Measurements from ENCODE around the gene AK8.

Gene AK8

GRCh38 chr9:132826621-132827365, 51.3 kb downstream of the AK8 start:
- H3K4me3 ChIP-seq (ENCODE audit: low read length): no peak overlapping the region
- no peaks in the 10 kb centered on the region for H3K36me3 ChIP-seq (ENCODE audit: control insufficient read depth, insufficient read depth, low read length)
- H3K27me3 ChIP-seq (ENCODE audit: control insufficient read depth, insufficient read depth, low read length): no peaks in the 10 kb centered on the region
- H3K9me3 ChIP-seq (ENCODE audit: control insufficient read depth, low read length): no peaks in the 10 kb centered on the region
- no peaks in the 10 kb centered on the region for H3K4me1 ChIP-seq (ENCODE audit: control insufficient read depth, insufficient read depth, low read length)
- no peak overlapping the region for H3K9ac ChIP-seq (ENCODE audit: low read length)

GRCh38 chr9:132826131-132826530, 52.0 kb downstream of the AK8 start:
- no peaks in the 10 kb centered on the region for H3K9me3 ChIP-seq (ENCODE audit: control insufficient read depth, low read length)
- no peaks in the 10 kb centered on the region for H3K27me3 ChIP-seq (ENCODE audit: control insufficient read depth, insufficient read depth, low read length)
- no peak overlapping the region for H3K4me3 ChIP-seq (ENCODE audit: low read length)

DNA sequence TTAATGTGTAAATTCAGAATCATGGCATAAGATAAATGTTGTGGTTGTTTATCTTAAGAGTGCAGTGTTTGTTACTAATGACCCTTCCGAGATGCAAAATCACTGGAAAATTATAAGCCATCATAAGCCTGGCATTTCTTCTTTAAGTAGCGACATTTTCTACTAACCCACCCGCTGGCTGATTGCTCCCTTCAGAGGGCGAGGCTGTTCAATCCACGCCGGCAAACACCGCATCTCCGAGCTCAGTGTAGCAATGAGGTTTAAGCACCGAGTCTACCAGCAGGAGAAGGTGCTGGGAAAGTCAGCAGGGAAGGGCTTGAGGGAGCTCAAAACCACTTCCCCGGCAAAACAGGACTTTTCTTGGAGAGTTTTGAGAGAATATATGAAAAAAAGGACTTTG, 52.7 kb downstream of the AK8 start:
- Histone ChIP-seq H3K4me3 (ENCODE audit: low read length) (no peak overlapping the region), H3K9ac (ENCODE audit: low read length) (no peak overlapping the region), H3K27me3 (ENCODE audit: control insufficient read depth, insufficient read depth, low read length) (no peaks in the 10 kb centered on the region), H3K4me1 (ENCODE audit: control insufficient read depth, insufficient read depth, low read length) (no peaks in the 10 kb centered on the region), H3K9me3 (ENCODE audit: control insufficient read depth, low read length) (no peaks in the 10 kb centered on the region), H3K36me3 (ENCODE audit: control insufficient read depth, insufficient read depth, low read length) (no peaks in the 10 kb centered on the region)

More at GRCh38 chr9:132826131-132826530, 52.0 kb downstream of the AK8 start:
- Histone ChIP-seq H3K36me3 (ENCODE audit: control insufficient read depth, insufficient read depth, low read length) (no peaks in the 10 kb centered on the region), H3K4me1 (ENCODE audit: control insufficient read depth, insufficient read depth, low read length) (no peaks in the 10 kb centered on the region), H3K9ac (ENCODE audit: low read length) (no peak overlapping the region)

DNA sequence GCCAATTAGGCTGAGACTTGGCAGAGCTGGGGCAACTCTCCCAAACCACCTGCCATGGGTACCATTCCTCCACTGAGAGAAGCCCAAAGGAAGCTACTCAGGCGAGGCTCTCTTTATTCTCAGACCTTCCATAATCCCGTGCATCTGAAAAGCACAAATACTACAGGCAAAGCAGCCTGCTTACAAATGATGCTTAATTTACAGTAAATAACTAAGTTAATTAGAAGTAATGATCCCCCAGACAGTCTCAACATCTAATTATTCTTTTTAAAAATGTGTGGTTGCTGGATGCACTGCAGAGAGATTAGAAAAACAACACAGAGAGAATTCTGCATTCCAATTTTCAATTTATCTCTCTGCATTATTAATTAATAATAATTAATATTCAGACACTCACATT, 53.1 kb downstream of the AK8 start:
- Histone ChIP-seq H3K27me3 (ENCODE audit: control insufficient read depth, insufficient read depth, low read length) (no peaks in the 10 kb centered on the region), H3K4me3 (ENCODE audit: low read length) (no peak overlapping the region), H3K4me1 (ENCODE audit: control insufficient read depth, insufficient read depth, low read length) (no peaks in the 10 kb centered on the region), H3K9ac (ENCODE audit: low read length) (no peak overlapping the region), H3K9me3 (ENCODE audit: control insufficient read depth, low read length) (no peaks in the 10 kb centered on the region), H3K36me3 (ENCODE audit: control insufficient read depth, insufficient read depth, low read length) (no peaks in the 10 kb centered on the region)

GRCh38 chr9:132824151-132824550, 53.9 kb downstream of the AK8 start:
- Histone ChIP-seq H3K9me3 (ENCODE audit: control insufficient read depth, low read length) (no peaks in the 10 kb centered on the region), H3K9ac (ENCODE audit: low read length) (no peak overlapping the region), H3K36me3 (ENCODE audit: control insufficient read depth, insufficient read depth, low read length) (no peaks in the 10 kb centered on the region), H3K4me1 (ENCODE audit: control insufficient read depth, insufficient read depth, low read length) (no peaks in the 10 kb centered on the region), H3K4me3 (ENCODE audit: low read length) (no peak overlapping the region), H3K27me3 (ENCODE audit: control insufficient read depth, insufficient read depth, low read length) (no peaks in the 10 kb centered on the region)

- H3K4me3 ChIP-seq (ENCODE audit: low read length): no peak overlapping the region
- H3K4me1 ChIP-seq (ENCODE audit: control insufficient read depth, insufficient read depth, low read length): no peaks in the 10 kb centered on the region
- no peaks in the 10 kb centered on the region for H3K9me3 ChIP-seq (ENCODE audit: control insufficient read depth, low read length)
- no peaks in the 10 kb centered on the region for H3K27me3 ChIP-seq (ENCODE audit: control insufficient read depth, insufficient read depth, low read length)
- no peak overlapping the region for H3K9ac ChIP-seq (ENCODE audit: low read length)
- H3K36me3 ChIP-seq (ENCODE audit: control insufficient read depth, insufficient read depth, low read length): no peaks in the 10 kb centered on the region
These were observed 54.5 kb downstream of the AK8 start for GRCh38 chr9:132823370-132824145.

GRCh38 chr9:132820169-132820944, 57.7 kb downstream of the AK8 start:
- Histone ChIP-seq H3K4me1 (ENCODE audit: control insufficient read depth, insufficient read depth, low read length) (no peaks in the 10 kb centered on the region), H3K36me3 (ENCODE audit: control insufficient read depth, insufficient read depth, low read length) (no peaks in the 10 kb centered on the region), H3K4me3 (ENCODE audit: low read length) (no peak overlapping the region), H3K9me3 (ENCODE audit: control insufficient read depth, low read length) (no peaks in the 10 kb centered on the region), H3K27me3 (ENCODE audit: control insufficient read depth, insufficient read depth, low read length) (no peaks in the 10 kb centered on the region), H3K9ac (ENCODE audit: low read length) (no peak overlapping the region)

DNA sequence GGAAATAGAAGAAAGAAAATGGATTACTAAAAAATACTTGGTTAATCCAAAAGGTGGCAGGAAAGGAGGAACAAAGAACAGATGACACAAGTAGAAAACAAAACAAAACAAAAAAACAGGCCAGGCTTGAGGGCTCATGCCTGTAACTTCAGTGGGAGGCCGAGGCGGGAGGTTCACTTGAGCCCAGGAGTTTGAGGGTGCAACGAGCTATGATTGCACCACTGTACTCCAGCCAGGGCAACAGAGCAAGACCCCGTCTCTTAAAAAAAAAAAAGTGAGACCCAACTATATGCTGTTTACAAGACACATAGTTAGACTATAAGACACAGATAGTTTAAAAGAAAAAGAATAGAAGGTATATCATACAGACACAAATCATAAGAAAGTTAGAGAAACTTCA, 59.5 kb downstream of the AK8 start:
- no peaks in the 10 kb centered on the region for H3K9me3 ChIP-seq (ENCODE audit: control insufficient read depth, low read length)
- no peak overlapping the region for H3K4me3 ChIP-seq (ENCODE audit: low read length)
- no peaks in the 10 kb centered on the region for H3K27me3 ChIP-seq (ENCODE audit: control insufficient read depth, insufficient read depth, low read length)
- no peak overlapping the region for H3K9ac ChIP-seq (ENCODE audit: low read length)
- no peaks in the 10 kb centered on the region for H3K4me1 ChIP-seq (ENCODE audit: control insufficient read depth, insufficient read depth, low read length)
- H3K36me3 ChIP-seq (ENCODE audit: control insufficient read depth, insufficient read depth, low read length): no peaks in the 10 kb centered on the region

- no peaks in the 10 kb centered on the region for H3K9me3 ChIP-seq (ENCODE audit: control insufficient read depth, low read length)
- no peak overlapping the region for H3K9ac ChIP-seq (ENCODE audit: low read length)
- no peaks in the 10 kb centered on the region for H3K4me1 ChIP-seq (ENCODE audit: control insufficient read depth, insufficient read depth, low read length)
- H3K27me3 ChIP-seq (ENCODE audit: control insufficient read depth, insufficient read depth, low read length): no peaks in the 10 kb centered on the region
- no peaks in the 10 kb centered on the region for H3K36me3 ChIP-seq (ENCODE audit: control insufficient read depth, insufficient read depth, low read length)
- H3K4me3 ChIP-seq (ENCODE audit: low read length): no peak overlapping the region
These were observed 63.1 kb downstream of the AK8 start for GRCh38 chr9:132814937-132815336.

DNA sequence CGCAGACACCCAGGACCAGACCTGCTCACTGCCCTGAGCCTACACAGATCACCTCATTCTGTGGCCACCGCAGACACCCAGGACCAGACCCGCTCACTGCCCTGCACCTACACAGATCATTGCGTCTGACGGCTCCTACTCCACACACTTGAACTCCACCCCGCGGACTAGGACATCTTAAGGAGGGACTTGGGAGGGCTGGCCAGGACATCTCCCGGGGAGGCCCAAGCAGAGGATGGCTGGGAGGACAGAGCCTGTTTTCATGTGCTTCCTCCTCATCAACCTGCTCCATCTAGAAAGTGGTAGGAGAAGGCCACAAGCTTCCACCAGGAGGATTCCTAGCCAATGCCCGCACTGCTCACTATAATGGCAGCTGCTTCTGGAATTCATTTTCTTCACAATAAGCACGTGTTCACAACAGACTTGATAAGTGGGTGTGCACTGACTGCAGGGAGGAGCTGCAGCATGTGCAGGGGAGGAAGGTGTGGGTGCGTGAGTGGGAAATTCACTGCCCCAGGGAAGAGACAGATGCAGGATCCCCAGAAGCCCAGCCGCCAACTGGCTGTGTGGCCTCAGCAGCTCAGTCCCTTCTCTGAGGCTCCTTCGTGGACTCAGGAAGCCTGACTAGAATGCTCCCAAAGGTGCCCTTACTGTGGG, 64.8 kb downstream of the AK8 start:
- peaks cover 5% of the 10 kb centered on the region for H3K27me3 ChIP-seq (ENCODE audit: control insufficient read depth, insufficient read depth, low read length)

GRCh38 chr9:132811985-132812384, 66.1 kb downstream of the AK8 start:
- no peaks in the 10 kb centered on the region for H3K4me1 ChIP-seq (ENCODE audit: control insufficient read depth, insufficient read depth, low read length)
- no peaks in the 10 kb centered on the region for H3K9me3 ChIP-seq (ENCODE audit: control insufficient read depth, low read length)
- peaks cover 5% of the 10 kb centered on the region for H3K27me3 ChIP-seq (ENCODE audit: control insufficient read depth, insufficient read depth, low read length)
- no peak overlapping the region for H3K4me3 ChIP-seq (ENCODE audit: low read length)
- no peaks in the 10 kb centered on the region for H3K36me3 ChIP-seq (ENCODE audit: control insufficient read depth, insufficient read depth, low read length)
- no peak overlapping the region for H3K9ac ChIP-seq (ENCODE audit: low read length)

More for the DNA sequence above, 64.8 kb downstream of the AK8 start:
- H3K4me3 ChIP-seq (ENCODE audit: low read length): no peak overlapping the region
- H3K36me3 ChIP-seq (ENCODE audit: control insufficient read depth, insufficient read depth, low read length): no peaks in the 10 kb centered on the region
- H3K9me3 ChIP-seq (ENCODE audit: control insufficient read depth, low read length): no peaks in the 10 kb centered on the region
- H3K4me1 ChIP-seq (ENCODE audit: control insufficient read depth, insufficient read depth, low read length): no peaks in the 10 kb centered on the region
- H3K9ac ChIP-seq (ENCODE audit: low read length): no peak overlapping the region
